Panc1 (cell line): ENCODE results near the gene CKS1B.

Experiments
- CTCF ChIP-seq: fragments of 450-650 bp; IDR thresholded peaks from 2 replicates; pipeline ENCODE4 v1.5.1; 2017; ENCODE audit warnings: mild to moderate bottlenecking
- SIN3A ChIP-seq: IDR thresholded peaks from 2 replicates; pipeline ENCODE4 v1.6.1; 2012; ENCODE audit warnings: low read depth, mild to moderate bottlenecking, low read length, moderate library complexity, borderline replicate concordance; ENCODE audit not compliant: insufficient read depth

- TF ChIP-seq CTCF (no peak), SIN3A (no peak)
These were observed 19.2 kb downstream of the CKS1B start, which contains the start of gene LENEP for GRCh38 chr1:154993572-154994268.
